Liver (tissue), 9 donors: ENCODE data around the gene TMEM108. TPM values are rescaled to one million over a fixed set of nuclear protein-coding genes. Genes with fewer than 3 reads are reported as not detected.

Experiments used
- DNase-seq: peaks from one replicate; pipeline ENCODE4 v3.0.0-alpha.2; 2017; ENCODE audit warnings: low spot score
- H3K27ac ChIP-seq, 2 donors: one replicate each; pipeline ENCODE4 v1.7.0; 2013; ENCODE audit warnings: inconsistent platforms in 2 of 2, low read length in 2 of 2, control low read depth in 1 of 2, low read depth in 1 of 2, mild to moderate bottlenecking in 1 of 2
- H3K27me3 ChIP-seq, 4 donors: one replicate each; pipeline versions ENCODE4 v1.6.1 to v1.7.0; 2013; ENCODE audit warnings: low read length in 3 of 4, inconsistent platforms in 1 of 4, mild to moderate bottlenecking in 1 of 4, moderate library complexity in 1 of 4; ENCODE audit not compliant: control insufficient read depth in 4 of 4, insufficient read depth in 4 of 4
- H3K36me3 ChIP-seq, 4 donors: one replicate each; pipeline versions ENCODE4 v1.6.1 to v1.7.0; 2013; ENCODE audit warnings: low read length in 3 of 4, mild to moderate bottlenecking in 3 of 4, low read depth in 1 of 4, moderate library complexity in 1 of 4; ENCODE audit not compliant: control insufficient read depth in 4 of 4, insufficient read depth in 3 of 4
- H3K4me1 ChIP-seq, 4 donors: one replicate each; pipeline versions ENCODE4 v1.6.1 to v1.7.0; 2013; ENCODE audit warnings: low read length in 3 of 4, mild to moderate bottlenecking in 3 of 4, moderate library complexity in 1 of 4; ENCODE audit not compliant: control insufficient read depth in 4 of 4, insufficient read depth in 4 of 4
- H3K4me3 ChIP-seq, 3 donors: one replicate each; pipeline versions ENCODE4 v1.6.1 to v1.7.0; 2013; ENCODE audit warnings: low read length in 3 of 3, control low read depth in 1 of 3, low read depth in 1 of 3, mild to moderate bottlenecking in 1 of 3
- H3K9ac ChIP-seq, 2 donors: one replicate each; pipeline ENCODE4 v1.7.0; 2013; ENCODE audit warnings: low read length in 2 of 2, mild to moderate bottlenecking in 2 of 2, moderate library complexity in 2 of 2, control low read depth in 1 of 2, low read depth in 1 of 2
- H3K9me3 ChIP-seq, 4 donors: one replicate each; pipeline versions ENCODE4 v1.6.1 to v1.7.0; 2013; ENCODE audit warnings: low read length in 3 of 4; ENCODE audit not compliant: control insufficient read depth in 4 of 4
- ATF3 ChIP-seq: IDR thresholded peaks from 2 replicates; pipeline ENCODE4 v1.6.1; 2016; ENCODE audit warnings: antibody characterized with exemption
- EGR1 ChIP-seq, 2 donors: IDR thresholded peaks; 2 replicates each; pipeline ENCODE4 v1.6.1; 2016 to 2018; ENCODE audit warnings: antibody characterized with exemption in 2 of 2, low read depth in 2 of 2
- FOXA2 ChIP-seq: IDR thresholded peaks from 2 replicates; pipeline ENCODE4 v1.6.1; 2016; ENCODE audit warnings: antibody characterized with exemption
- HNF4A ChIP-seq, 2 donors: conservative IDR thresholded peaks; 2 replicates each; pipeline ENCODE4 v1.6.1; 2016; ENCODE audit warnings: antibody characterized with exemption in 2 of 2, mild to moderate bottlenecking in 2 of 2
- JUND ChIP-seq, 2 donors: IDR thresholded peaks; 2 replicates each; pipeline ENCODE4 v1.6.1; 2016; ENCODE audit warnings: antibody characterized with exemption in 2 of 2
- MAX ChIP-seq: IDR thresholded peaks from 2 replicates; pipeline ENCODE4 v1.6.1; 2016; ENCODE audit warnings: antibody characterized with exemption
- RXRA ChIP-seq, 2 donors: IDR thresholded peaks; 2 replicates each; pipeline ENCODE4 v1.6.1; 2017 to 2018; ENCODE audit warnings: antibody characterized with exemption in 2 of 2, mild to moderate bottlenecking in 1 of 2
- SP1 ChIP-seq: IDR thresholded peaks from 2 replicates; pipeline ENCODE4 v1.6.1; 2018; ENCODE audit warnings: antibody characterized with exemption, mild to moderate bottlenecking
- TAF1 ChIP-seq: conservative IDR thresholded peaks from 2 replicates; pipeline ENCODE4 v1.6.1; 2016; ENCODE audit warnings: antibody characterized with exemption, mild to moderate bottlenecking
- YY1 ChIP-seq: IDR thresholded peaks from 2 replicates; pipeline ENCODE4 v1.6.1; 2016; ENCODE audit warnings: antibody characterized with exemption, mild to moderate bottlenecking
- WGBS: extraction: QIAGEN DNeasy Blood & Tissue Kit; methylation state at CpG from one replicate; pipeline ENCODE4 v1.1.7; 2013; 5-methylcytosine and 5-hydroxymethylcytosine counted together
- polyA plus RNA-seq, 2 donors: library from polyadenylated mRNA; stranded (reverse) in 1 of 2; unstranded in 1 of 2; fragments of 200-250 nt in 1 of 2; fragments of >200 nt in 1 of 2; fragmentation: Nextera tagmentation in 1 of 2; extraction: Ambion mirVana in 1 of 2; gene quantifications; one replicate each; pipeline versions ENCODE4 v1.2.1 to v1.2.3, GENCODE V29; 2013 to 2015
- total RNA-seq, 2 donors: library from RNA; depleted of rRNA; stranded (reverse); fragments of >200 nt; gene quantifications; one replicate each; pipeline ENCODE4 v1.2.3, GENCODE V29; 2014
- TF ChIP-seq, protein P1 (sequence below): fragments of 150-350 bp; IDR thresholded peaks from 2 replicates; pipeline ENCODE4 v1.5.1; 2017; ENCODE audit warnings: improper control_type of control experiment, low read depth, low read length; ENCODE audit not compliant: missing input control
- TF ChIP-seq, protein P2 (sequence below): IDR thresholded peaks from 2 replicates; pipeline ENCODE4 v1.6.1; 2016; ENCODE audit warnings: antibody characterized with exemption, mild to moderate bottlenecking
- TF ChIP-seq, protein P3 (sequence below): IDR thresholded peaks from 2 replicates; pipeline ENCODE4 v1.6.1; 2016; ENCODE audit warnings: antibody characterized with exemption
- donor health status: healthy.
- donor health status: healthy.
- donor health status: healthy.
- donor health status: healthy.
- donor health status: healthy.

The TMEM108 gene
- total and polyA plus RNA-seq, 4 donors = 0.05 to 0.10 TPM; not detected in 2

GRCh38 chr3:133380481-133381225, 342.5 kb downstream of the TMEM108 start:
- no peak overlapping the region for H3K27ac ChIP-seq
- 96% methylated on average over 16 of the region's 16 CpGs for WGBS
- no peaks in the 10 kb centered on the region for H3K27me3 ChIP-seq
- peaks cover 2 to 18% (median 14%) of the 10 kb centered on the region in 4 donors for H3K4me1 ChIP-seq
- no peak overlapping the region for H3K4me3 ChIP-seq
- H3K9me3 ChIP-seq = no peaks in the 10 kb centered on the region
- TF ChIP-seq YY1 = no peak
- TF ChIP-seq, protein P1, sequence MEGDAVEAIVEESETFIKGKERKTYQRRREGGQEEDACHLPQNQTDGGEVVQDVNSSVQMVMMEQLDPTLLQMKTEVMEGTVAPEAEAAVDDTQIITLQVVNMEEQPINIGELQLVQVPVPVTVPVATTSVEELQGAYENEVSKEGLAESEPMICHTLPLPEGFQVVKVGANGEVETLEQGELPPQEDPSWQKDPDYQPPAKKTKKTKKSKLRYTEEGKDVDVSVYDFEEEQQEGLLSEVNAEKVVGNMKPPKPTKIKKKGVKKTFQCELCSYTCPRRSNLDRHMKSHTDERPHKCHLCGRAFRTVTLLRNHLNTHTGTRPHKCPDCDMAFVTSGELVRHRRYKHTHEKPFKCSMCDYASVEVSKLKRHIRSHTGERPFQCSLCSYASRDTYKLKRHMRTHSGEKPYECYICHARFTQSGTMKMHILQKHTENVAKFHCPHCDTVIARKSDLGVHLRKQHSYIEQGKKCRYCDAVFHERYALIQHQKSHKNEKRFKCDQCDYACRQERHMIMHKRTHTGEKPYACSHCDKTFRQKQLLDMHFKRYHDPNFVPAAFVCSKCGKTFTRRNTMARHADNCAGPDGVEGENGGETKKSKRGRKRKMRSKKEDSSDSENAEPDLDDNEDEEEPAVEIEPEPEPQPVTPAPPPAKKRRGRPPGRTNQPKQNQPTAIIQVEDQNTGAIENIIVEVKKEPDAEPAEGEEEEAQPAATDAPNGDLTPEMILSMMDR = no peak
- no peaks in the 10 kb centered on the region for H3K36me3 ChIP-seq
- H3K9ac ChIP-seq = no peak overlapping the region
- DNase-seq = no peak

DNA sequence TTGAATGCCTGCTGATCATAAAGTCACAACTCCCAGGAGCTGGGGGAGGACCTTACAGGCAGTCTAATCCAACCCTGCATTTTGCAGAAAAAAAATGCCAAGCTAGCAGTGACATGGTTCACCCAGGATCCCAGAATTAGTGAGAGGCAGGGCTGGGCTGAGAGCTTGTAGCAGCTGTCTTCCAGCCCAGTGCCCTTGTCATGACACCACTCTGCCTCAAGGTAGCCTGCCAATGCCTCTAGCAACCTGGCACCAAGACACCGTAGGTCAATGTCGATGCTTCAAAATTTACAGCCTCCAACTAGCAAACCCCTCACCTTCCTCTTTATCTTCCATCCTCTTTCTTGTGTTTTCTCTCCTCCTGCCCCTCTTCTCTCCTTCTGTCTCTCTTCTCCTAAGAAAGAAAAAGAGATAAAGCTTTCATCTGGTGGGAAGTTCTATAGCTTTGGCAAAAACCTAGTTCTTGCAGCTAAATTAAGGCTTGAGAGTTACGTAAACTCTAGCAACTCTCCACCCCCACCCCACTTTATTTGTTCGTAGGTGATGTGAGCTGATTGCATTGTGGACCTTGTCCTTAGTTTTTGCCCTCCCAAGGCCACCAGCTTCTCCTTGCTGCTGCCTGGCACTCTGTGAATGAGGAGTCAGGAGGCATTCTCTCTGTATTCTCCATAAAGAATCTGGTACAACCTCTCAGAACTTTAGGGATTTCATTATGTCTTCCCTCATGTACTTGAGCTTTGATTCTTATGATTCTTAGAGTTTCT, 343.3 kb downstream of the TMEM108 start:
- no peak for DNase-seq
- no peaks in the 10 kb centered on the region for H3K36me3 ChIP-seq
- H3K9me3 ChIP-seq = no peaks in the 10 kb centered on the region
- H3K27me3 ChIP-seq = no peaks in the 10 kb centered on the region
- no peak overlapping the region for H3K4me3 ChIP-seq
- WGBS = 22% methylated on average over 4 of the region's 4 CpGs
- TF ChIP-seq HNF4A (conservative IDR thresholded peaks at IDR 0.05) = peak; percentile 73
- peak; percentile 15 for TF ChIP-seq SP1
- no peak for TF ChIP-seq TAF1
- peak in 1 of 2 donors; percentile 27 for TF ChIP-seq RXRA (IDR thresholded peaks at IDR 0.05)
- no peak for TF ChIP-seq FOXA2
- no peak for TF ChIP-seq YY1
- TF ChIP-seq EGR1 (IDR thresholded peaks at IDR 0.05; ENCODE audit: low read depth in 2 of 2) = no peak
- TF ChIP-seq ATF3 = no peak
- peak in 1 of 2 donors; percentile 19 for TF ChIP-seq JUND (IDR thresholded peaks at IDR 0.05)
- TF ChIP-seq MAX = no peak
- H3K27ac ChIP-seq = no peak overlapping the region
- peaks cover 2 to 18% (median 14%) of the 10 kb centered on the region in 4 donors for H3K4me1 ChIP-seq
- no peak overlapping the region for H3K9ac ChIP-seq

GRCh38 chr3:133383175-133383574, 345.0 kb downstream of the TMEM108 start:
- H3K27me3 ChIP-seq = no peaks in the 10 kb centered on the region
- TF ChIP-seq SP1 (no peak), YY1 (no peak), TAF1 (no peak), ATF3 (no peak), MAX (no peak)
- TF ChIP-seq, protein P2, sequence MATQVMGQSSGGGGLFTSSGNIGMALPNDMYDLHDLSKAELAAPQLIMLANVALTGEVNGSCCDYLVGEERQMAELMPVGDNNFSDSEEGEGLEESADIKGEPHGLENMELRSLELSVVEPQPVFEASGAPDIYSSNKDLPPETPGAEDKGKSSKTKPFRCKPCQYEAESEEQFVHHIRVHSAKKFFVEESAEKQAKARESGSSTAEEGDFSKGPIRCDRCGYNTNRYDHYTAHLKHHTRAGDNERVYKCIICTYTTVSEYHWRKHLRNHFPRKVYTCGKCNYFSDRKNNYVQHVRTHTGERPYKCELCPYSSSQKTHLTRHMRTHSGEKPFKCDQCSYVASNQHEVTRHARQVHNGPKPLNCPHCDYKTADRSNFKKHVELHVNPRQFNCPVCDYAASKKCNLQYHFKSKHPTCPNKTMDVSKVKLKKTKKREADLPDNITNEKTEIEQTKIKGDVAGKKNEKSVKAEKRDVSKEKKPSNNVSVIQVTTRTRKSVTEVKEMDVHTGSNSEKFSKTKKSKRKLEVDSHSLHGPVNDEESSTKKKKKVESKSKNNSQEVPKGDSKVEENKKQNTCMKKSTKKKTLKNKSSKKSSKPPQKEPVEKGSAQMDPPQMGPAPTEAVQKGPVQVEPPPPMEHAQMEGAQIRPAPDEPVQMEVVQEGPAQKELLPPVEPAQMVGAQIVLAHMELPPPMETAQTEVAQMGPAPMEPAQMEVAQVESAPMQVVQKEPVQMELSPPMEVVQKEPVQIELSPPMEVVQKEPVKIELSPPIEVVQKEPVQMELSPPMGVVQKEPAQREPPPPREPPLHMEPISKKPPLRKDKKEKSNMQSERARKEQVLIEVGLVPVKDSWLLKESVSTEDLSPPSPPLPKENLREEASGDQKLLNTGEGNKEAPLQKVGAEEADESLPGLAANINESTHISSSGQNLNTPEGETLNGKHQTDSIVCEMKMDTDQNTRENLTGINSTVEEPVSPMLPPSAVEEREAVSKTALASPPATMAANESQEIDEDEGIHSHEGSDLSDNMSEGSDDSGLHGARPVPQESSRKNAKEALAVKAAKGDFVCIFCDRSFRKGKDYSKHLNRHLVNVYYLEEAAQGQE = no peak
- TF ChIP-seq, protein P1 = no peak
- TF ChIP-seq, protein P3, sequence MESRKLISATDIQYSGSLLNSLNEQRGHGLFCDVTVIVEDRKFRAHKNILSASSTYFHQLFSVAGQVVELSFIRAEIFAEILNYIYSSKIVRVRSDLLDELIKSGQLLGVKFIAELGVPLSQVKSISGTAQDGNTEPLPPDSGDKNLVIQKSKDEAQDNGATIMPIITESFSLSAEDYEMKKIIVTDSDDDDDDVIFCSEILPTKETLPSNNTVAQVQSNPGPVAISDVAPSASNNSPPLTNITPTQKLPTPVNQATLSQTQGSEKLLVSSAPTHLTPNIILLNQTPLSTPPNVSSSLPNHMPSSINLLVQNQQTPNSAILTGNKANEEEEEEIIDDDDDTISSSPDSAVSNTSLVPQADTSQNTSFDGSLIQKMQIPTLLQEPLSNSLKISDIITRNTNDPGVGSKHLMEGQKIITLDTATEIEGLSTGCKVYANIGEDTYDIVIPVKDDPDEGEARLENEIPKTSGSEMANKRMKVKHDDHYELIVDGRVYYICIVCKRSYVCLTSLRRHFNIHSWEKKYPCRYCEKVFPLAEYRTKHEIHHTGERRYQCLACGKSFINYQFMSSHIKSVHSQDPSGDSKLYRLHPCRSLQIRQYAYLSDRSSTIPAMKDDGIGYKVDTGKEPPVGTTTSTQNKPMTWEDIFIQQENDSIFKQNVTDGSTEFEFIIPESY = no peak

More at GRCh38 chr3:133383175-133383574, 345.0 kb downstream of the TMEM108 start:
- H3K4me3 ChIP-seq = no peak overlapping the region
- no peak for DNase-seq
- H3K27ac ChIP-seq = no peak overlapping the region
- no peaks in the 10 kb centered on the region for H3K36me3 ChIP-seq
- no peak overlapping the region for H3K9ac ChIP-seq
- peaks cover 2 to 18% (median 14%) of the 10 kb centered on the region in 4 donors for H3K4me1 ChIP-seq
- no peaks in the 10 kb centered on the region for H3K9me3 ChIP-seq
- 85% methylated on average over 3 of the region's 3 CpGs for WGBS
